Stimulated activated CD8-positive, alpha-beta memory T cell treated with anti-CD3 and anti-CD28 coated beads, Interleukin-2, amount 100 ng/mL, for 1 hour (primary cell): ENCODE results near the gene SPC24.
"Not testable (repeated sequence)": the region's sequence is repeated elsewhere in the genome, so short reads cannot be mapped to it uniquely, and the experiment has no call there.

Experiments used
- DNase-seq, 2 donors: peaks; one replicate each; pipeline ENCODE4 v3.0.0-alpha.2; 2020; ENCODE audit warnings: low read depth in 2 of 2

SPC24 gene

GRCh38 chr19:11191934-11192333 is 36.4 kb upstream of the SPC24 start:
- DNase-seq = no peak

DNA sequence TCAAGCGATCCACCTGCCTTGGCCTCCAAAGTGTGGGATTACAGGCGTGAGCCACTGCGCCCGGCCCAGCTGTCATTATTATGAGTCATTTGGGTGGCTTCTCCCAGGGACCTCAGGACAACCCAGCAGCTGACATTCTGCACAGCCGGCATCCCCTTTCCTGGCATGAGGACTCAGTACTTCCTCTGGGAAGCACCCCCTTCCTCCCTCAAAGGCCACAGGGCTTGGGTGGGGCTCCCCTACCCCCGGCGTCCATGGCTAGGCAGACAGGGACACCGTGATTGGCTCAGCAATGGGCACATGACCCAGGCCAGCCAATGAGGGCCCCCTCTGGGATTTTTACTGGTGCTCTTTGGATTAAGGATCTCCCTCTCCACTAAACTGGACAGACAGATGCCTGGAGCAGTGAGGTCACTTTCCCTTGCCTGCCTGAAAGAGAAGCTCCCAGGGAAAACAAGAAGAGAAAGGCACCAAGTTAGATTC is 35.7 kb upstream of the SPC24 start:
- DNase-seq = no peak

DNA sequence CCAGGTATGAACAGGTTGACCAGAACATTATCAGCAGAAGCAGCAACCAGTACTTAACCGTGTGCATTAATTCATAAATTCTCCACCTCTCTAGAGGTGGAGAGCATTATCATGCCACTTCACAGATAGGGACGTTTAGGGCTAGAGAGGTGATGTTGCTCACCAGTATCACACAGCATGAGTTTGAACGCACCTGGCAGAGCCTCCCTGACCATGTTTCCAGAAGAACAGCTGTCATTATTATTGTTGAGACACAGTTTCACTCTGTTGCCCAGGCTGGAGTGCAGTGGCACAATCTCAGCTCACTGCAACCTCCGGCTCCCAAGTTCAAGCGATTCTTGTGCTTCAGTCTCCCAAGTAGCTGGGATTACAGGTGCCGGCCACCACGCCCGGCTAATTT is 34.9 kb upstream of the SPC24 start:
- no peak for DNase-seq

GRCh38 chr19:11187441-11187840 is 31.9 kb upstream of the SPC24 start:
- DNase-seq = no peak

GRCh38 chr19:11182994-11183393 is 27.4 kb upstream of the SPC24 start:
- DNase-seq = no peak

GRCh38 chr19:11181488-11181887 is 25.9 kb upstream of the SPC24 start:
- DNase-seq = no peak

DNA sequence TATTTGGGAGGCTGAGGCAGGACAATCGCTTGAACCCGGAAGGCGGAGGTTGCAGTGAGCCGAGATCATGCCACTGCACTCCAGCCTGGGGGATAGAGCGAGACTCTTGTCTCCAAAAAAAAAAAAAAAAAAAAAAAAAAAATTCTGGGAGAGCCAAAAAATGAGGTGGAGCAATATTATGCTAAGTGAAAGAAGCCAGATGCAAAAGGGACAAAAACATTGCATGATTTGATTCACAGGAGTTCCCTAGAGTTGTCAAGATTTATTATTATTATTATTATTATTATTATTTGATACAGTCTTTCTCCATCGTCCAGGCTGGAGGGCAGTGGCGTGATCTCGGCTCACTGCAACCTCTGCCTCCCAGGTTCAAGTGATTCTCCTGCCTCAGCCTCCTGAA is 25.4 kb upstream of the SPC24 start:
- DNase-seq = not testable (repeated sequence)

- no peak for DNase-seq
Observed at GRCh38 chr19:11180346-11180745, 24.8 kb upstream of the SPC24 start.

GRCh38 chr19:11179716-11180297 is 24.2 kb upstream of the SPC24 start:
- no peak for DNase-seq

DNA sequence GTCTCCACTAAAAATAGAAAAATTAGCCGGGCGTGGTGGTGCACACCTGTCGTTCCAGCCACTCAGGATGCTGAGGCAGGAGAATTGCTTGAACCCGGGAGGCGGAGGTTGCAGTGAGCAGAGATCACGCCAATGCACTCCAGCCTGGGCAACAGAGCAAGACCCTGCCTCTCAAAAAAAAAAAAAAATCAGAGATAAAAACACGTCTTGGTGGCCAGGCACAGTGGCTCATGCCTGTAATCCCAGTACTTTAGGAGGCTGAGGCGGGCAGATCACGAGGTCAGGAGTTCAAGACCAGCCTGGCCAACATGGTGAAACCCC is 23.5 kb upstream of the SPC24 start:
- not testable (repeated sequence) for DNase-seq

- no peak for DNase-seq
Observed at GRCh38 chr19:11177592-11177991, 22.0 kb upstream of the SPC24 start.

DNA sequence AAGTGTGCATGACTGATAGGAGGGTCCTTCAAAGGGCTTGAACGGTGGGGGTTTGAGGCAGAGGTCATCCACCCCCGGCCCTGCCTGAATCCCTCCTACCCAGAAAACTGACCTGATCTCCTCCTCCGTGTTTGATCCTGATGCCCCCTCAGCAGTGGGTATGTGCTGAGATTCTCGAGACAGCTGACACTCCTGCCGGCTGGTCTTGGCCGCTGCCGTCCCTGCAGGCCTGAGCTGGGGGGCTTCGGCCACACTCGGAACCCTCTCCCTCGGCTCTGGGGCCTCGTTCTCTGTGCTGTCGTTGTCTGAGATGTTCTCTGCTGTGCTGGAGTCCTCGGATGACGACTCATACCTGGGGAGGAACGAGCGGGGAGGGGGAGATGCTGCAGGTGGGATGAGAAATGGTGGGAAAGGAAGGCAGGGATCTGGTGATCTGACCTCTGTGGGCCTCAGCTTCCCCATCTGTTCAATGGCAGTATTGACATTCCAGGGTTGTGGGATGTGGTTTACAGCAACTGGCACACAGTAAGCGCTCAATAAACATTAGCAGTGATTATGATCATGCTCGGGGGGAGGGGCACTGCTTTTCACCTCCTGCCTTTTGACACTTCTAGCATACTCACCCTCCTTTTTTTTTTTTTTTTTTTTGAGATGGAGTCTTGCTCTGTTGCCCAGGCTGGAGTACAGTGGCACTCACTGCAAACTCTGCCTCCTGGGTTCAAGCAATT is 21.0 kb upstream of the SPC24 start:
- DNase-seq = no peak

- DNase-seq = no peak
Observed at GRCh38 chr19:11175920-11176319, 20.3 kb upstream of the SPC24 start.

- no peak for DNase-seq
Observed at GRCh38 chr19:11174336-11174735, 18.8 kb upstream of the SPC24 start.

GRCh38 chr19:11173516-11174155 is 18.1 kb upstream of the SPC24 start:
- DNase-seq = no peak

DNA sequence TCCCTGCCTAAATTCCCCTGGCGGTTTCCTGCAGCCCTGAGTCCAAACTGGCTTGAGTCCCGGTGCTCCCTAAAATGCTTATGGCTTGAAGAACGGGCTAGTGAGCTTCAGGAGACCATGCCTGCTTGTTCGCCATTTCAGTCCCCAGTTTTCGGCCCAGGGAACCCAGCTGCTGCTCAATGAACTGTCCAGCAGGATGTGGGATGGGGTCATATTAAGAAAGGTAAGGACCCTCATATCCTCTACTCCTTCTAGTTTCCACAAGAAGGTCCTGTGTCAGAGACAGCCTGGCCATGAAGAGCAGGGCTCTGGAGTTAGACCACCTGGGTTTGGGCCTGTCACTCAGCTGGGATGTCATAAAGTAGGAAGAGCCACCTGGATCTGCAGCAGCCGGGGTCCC is 17.0 kb upstream of the SPC24 start:
- DNase-seq = no peak

- DNase-seq = no peak
Observed at GRCh38 chr19:11171144-11171543, 15.6 kb upstream of the SPC24 start.

DNA sequence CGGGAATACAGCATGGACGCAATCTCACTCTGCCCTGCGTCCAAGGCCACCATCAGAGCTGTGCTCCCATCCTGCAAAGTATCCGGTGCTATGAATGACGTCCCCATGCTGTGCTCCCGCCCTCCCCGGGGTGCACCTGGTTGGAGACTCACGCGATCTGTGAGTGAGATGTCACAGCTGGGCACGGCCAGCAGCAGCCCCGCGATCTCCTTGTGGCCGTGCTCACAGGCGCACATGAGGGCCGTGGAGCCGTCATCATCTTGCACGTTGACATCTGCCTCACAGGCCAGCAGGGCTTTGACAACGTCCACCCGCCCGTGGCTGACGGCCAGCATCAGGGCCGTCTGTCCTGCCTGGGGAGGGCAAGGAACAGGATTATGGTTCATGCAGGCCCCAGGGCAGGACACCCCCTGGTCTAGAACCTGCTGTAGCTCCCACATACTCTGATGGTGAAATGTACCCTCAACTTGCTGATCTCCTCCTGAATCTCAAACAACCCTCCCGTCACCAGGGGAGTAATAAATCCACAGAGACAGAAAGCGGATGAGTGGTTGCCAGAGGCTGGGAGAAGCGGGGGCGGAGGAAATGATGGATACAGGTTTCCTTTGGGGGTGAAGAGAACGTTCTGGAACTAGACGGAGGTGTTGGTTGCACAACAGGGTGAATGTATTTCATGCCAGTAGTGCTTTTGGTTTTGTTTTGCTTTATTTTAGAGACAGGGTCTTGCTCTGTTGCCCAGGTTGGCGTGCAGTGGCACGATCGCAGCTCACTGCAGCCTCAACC is 14.5 kb upstream of the SPC24 start:
- DNase-seq = no peak

DNA sequence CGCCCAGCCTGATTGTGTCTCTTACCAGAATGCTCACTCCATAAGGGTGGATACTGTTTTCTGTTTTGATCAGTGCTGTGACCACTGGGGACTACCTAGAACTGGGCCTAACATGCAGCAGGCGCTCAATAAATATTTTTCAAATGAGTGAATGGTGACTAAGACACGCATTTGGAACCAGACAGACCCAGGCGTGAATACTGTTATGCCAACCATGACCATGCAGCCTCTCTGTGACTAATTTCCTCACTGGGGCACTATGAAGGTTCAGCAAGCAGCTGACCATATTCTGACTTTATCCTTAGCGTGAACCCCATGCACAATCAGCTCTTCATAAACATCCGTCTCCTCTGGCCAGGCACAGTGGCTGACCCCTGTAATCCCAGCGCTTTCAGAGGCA is 13.0 kb upstream of the SPC24 start:
- DNase-seq = no peak

- no peak for DNase-seq
Observed at GRCh38 chr19:11166281-11167142, 10.9 kb upstream of the SPC24 start.

GRCh38 chr19:11165486-11166030 is 10.0 kb upstream of the SPC24 start:
- DNase-seq = no peak
